ENCODE results near the gene MS4A10. TPM values are rescaled to one million over a fixed set of nuclear protein-coding genes. Genes with fewer than 3 reads are reported as not detected.

Gene MS4A10
- not detected in 5 replicates for total RNA-seq (2022; extraction: Qiagen RNA extraction)

DNA sequence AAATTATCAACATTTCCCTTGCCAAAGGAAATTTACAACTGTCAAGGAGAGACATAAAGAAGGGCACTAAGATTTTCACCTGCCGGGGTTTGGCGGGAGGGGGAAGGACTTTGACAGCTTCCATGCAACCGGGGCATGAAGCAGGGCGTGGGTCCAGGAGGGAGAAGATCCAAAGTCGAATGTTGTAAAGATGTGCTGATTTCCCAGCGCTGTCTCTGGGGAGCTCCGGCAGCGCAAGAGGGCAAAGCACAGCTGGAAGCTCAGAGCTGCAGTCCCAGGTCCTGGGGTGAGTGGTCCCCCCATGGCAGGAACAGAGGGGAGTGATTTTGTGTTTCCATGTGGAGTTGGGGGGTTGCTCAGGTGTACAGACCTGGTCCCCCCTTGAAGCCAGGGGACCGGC lies at the start of gene MS4A10:
TSS of gene MS4A10 (plus strand) at position 198 of the 400 bp plus-strand sequence. CDS start 5,003 bp downstream, outside the sequence.

DNA sequence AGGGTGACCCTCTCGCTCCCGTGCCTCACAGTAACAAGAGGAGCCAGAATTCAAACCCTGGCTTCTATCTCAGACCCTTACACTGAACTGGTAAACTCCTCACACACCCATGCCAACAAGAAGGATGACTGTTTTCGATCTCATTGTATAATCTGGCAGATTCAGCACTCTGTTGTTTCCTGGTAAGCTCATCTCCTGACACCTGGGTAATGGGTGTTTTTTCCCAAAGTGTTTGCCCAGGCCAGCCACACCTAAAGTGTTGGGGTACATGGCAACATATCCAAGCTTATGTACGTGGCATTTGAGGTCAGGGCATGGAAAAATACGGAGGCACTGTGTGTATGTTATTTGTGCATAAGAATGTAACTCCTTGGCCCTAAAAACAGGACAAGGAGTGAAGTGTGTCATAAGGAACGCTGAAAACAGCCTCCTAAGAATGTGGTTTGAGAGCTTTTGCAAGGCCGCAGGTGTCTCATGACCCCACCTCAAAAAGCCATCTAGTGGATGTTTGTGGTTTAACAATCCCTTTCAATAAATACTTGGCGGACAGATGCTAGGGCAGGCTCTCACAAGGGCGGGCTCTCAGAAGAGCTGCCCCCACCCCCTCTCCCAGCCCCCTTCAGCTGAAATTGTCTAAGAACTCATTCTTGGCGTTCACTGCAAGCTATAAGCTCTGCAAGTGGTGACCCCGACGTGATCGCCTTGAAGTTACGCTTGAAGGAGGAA lies 28.7 kb upstream of the MS4A10 start, which contains the start of gene MS4A15:
TSS of gene MS4A15 (plus strand) at position 561 of the 726 bp plus-strand sequence. CDS start 6,867 bp downstream, outside the sequence.

DNA sequence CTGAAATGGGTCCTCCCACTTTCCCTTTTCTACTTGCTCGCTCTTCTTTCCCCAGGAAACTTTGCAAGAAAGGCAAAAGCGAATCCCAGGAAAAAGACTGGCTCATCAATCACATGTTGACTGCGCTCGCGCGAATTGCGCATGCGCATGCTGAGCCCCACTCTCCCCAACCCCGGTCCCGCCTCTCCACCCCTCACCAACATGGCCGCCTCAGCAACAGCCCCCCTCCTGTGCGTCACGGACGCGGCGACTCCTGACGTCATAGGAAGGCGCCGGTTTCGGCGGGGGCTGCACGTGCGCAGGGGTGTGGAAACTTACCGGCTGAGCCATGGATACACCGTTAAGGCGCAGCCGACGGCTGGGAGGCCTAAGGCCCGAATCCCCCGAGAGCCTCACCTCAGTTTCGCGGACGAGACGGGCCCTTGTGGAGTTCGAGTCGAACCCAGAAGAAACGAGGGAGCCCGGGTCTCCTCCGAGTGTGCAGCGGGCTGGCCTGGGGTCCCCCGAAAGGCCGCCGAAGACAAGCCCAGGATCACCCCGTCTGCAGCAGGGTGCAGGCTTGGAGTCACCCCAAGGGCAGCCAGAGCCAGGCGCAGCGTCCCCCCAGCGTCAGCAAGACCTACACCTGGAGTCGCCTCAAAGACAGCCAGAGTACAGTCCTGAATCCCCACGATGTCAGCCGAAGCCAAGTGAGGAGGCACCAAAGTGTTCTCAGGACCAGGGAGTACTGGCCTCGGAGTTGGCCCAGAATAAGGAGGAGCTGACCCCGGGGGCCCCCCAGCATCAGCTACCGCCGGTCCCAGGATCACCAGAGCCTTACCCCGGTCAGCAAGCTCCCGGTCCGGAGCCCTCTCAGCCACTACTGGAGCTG lies 56.9 kb downstream of the MS4A10 start, which contains the start of gene CCDC86:
TSS of gene CCDC86 (plus strand) at position 317 of the 871 bp plus-strand sequence. CDS start at position 329, 12 bp downstream.

Other genes with a start within 250 kb of the MS4A10 start
- gene MS4A8, start 85.7 kb upstream of the MS4A10 start, total RNA-seq (2022; extraction: Qiagen RNA extraction), result not detected in 5 replicates
- gene MS4A18, start 60.6 kb upstream of the MS4A10 start, total RNA-seq (2022; extraction: Qiagen RNA extraction), result not detected in 5 replicates
- not detected in 5 replicates for gene MS4A15, start 28.5 kb upstream of the MS4A10 start, total RNA-seq (2022; extraction: Qiagen RNA extraction)
- 86.0 to 111 TPM (median 97.8 TPM) in 5 replicates for gene CCDC86, start 56.8 kb downstream of the MS4A10 start, total RNA-seq (2022; extraction: Qiagen RNA extraction)
- gene PTGDR2, start 70.6 kb downstream of the MS4A10 start, total RNA-seq (2022; extraction: Qiagen RNA extraction), result 0.06 to 0.08 TPM (median 0.07 TPM) in 4 of 5 replicates, not detected in the other
- gene ZP1, start 82.2 kb downstream of the MS4A10 start, total RNA-seq (2022; extraction: Qiagen RNA extraction), result 0.09 to 0.19 TPM (median 0.12 TPM) in 5 replicates
- 162 to 194 TPM (median 189 TPM) in 5 replicates for gene PRPF19, start 121.3 kb downstream of the MS4A10 start, total RNA-seq (2022; extraction: Qiagen RNA extraction)
- 98.8 to 134 TPM (median 126 TPM) in 5 replicates for gene TMEM109, start 128.8 kb downstream of the MS4A10 start, total RNA-seq (2022; extraction: Qiagen RNA extraction)
- 110 to 179 TPM (median 170 TPM) in 5 replicates for gene TMEM132A, start 139.1 kb downstream of the MS4A10 start, total RNA-seq (2022; extraction: Qiagen RNA extraction)
- not detected in 5 replicates for gene SLC15A3, start 166.8 kb downstream of the MS4A10 start, total RNA-seq (2022; extraction: Qiagen RNA extraction)
- gene CD6, start 186.3 kb downstream of the MS4A10 start, total RNA-seq (2022; extraction: Qiagen RNA extraction), result 0.07 to 0.20 TPM (median 0.15 TPM) in 5 replicates